ENCODE measurements around the gene NREP.

- TF ChIP-seq POLR2AphosphoS5 (IDR thresholded peaks at IDR 0.05), result no peak
- TF ChIP-seq, protein P1, sequence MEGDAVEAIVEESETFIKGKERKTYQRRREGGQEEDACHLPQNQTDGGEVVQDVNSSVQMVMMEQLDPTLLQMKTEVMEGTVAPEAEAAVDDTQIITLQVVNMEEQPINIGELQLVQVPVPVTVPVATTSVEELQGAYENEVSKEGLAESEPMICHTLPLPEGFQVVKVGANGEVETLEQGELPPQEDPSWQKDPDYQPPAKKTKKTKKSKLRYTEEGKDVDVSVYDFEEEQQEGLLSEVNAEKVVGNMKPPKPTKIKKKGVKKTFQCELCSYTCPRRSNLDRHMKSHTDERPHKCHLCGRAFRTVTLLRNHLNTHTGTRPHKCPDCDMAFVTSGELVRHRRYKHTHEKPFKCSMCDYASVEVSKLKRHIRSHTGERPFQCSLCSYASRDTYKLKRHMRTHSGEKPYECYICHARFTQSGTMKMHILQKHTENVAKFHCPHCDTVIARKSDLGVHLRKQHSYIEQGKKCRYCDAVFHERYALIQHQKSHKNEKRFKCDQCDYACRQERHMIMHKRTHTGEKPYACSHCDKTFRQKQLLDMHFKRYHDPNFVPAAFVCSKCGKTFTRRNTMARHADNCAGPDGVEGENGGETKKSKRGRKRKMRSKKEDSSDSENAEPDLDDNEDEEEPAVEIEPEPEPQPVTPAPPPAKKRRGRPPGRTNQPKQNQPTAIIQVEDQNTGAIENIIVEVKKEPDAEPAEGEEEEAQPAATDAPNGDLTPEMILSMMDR (IDR thresholded peaks at IDR 0.05 in 8 of 11, conservative IDR thresholded peaks at IDR 0.05 in 3 of 11), result no peak
Observed at GRCh38 chr5:111746791-111747190, 10.2 kb downstream of the NREP start.

Data from spleen (tissue), 7 donors.